Nephron (organoid): ENCODE data around the gene HMGN3.

ENCODE experiments used
- H3K27ac Mint-ChIP-seq, 3 experiments: 2 replicates each; pipeline ENCODE4 v1.8.0; 2020; ENCODE audit warnings: mixed read lengths in 3 of 3, mild to moderate bottlenecking in 2 of 3, moderate library complexity in 1 of 3
- H3K27me3 Mint-ChIP-seq: 2 replicates; pipeline ENCODE4 v1.8.0; 2021; ENCODE audit warnings: low read depth, mild to moderate bottlenecking, moderate library complexity, mixed read lengths
- H3K36me3 Mint-ChIP-seq: 2 replicates; pipeline ENCODE4 v1.8.0; 2020; ENCODE audit warnings: low read depth, mixed read lengths
- H3K4me1 Mint-ChIP-seq: 2 replicates; pipeline ENCODE4 v1.8.0; 2020; ENCODE audit warnings: mixed read lengths
- H3K4me3 Mint-ChIP-seq, 3 experiments: 2 replicates each; pipeline ENCODE4 v1.8.0; 2020; ENCODE audit warnings: mild to moderate bottlenecking in 3 of 3, mixed read lengths in 3 of 3, moderate library complexity in 2 of 3
- H3K9me3 Mint-ChIP-seq: 2 replicates; pipeline ENCODE4 v1.8.0; 2020; ENCODE audit warnings: mixed read lengths
- TF ChIP-seq, protein P1 (sequence below), 3 experiments: fragments of 200-600 bp; sonication (generic); IDR thresholded peaks; one replicate each; pipeline ENCODE4 v1.5.0; 2021; ENCODE audit warnings: antibody characterized with exemption in 3 of 3; ENCODE audit not compliant: unreplicated experiment in 3 of 3

The HMGN3 gene

DNA sequence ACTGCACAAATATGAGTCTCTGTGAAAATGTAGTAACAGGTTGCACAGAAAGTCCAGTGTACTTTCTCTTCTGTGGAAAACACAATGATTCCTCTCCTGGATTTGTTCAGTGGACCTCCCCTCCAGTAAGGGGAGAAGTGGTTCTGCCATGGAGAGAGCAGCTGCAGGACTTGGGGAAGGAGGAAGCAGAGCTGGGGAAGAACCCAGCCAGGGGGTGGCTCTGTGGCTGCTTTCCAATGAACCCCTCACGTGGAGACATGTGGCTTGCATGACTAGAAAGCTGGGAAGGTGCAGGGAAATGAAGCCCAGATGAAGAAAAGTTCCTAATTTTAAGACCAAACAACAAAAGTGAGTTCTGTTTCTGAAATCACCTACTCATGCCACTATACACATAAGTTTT is 31.9 kb downstream of the HMGN3 start:
- Mint-ChIP-seq H3K4me3 (no peak overlapping the region), H3K4me1 (no peaks in the 10 kb centered on the region), H3K36me3 (peaks cover 64% of the 10 kb centered on the region), H3K27ac (peak overlapping the region in 2 of 3 experiments; percentile 2 to 17), H3K9me3 (peaks cover 3% of the 10 kb centered on the region), H3K27me3 (no peaks in the 10 kb centered on the region)
- TF ChIP-seq, protein P1, sequence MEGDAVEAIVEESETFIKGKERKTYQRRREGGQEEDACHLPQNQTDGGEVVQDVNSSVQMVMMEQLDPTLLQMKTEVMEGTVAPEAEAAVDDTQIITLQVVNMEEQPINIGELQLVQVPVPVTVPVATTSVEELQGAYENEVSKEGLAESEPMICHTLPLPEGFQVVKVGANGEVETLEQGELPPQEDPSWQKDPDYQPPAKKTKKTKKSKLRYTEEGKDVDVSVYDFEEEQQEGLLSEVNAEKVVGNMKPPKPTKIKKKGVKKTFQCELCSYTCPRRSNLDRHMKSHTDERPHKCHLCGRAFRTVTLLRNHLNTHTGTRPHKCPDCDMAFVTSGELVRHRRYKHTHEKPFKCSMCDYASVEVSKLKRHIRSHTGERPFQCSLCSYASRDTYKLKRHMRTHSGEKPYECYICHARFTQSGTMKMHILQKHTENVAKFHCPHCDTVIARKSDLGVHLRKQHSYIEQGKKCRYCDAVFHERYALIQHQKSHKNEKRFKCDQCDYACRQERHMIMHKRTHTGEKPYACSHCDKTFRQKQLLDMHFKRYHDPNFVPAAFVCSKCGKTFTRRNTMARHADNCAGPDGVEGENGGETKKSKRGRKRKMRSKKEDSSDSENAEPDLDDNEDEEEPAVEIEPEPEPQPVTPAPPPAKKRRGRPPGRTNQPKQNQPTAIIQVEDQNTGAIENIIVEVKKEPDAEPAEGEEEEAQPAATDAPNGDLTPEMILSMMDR (IDR thresholded peaks at IDR 0.05; ENCODE audit: unreplicated experiment in 3 of 3): no peak

DNA sequence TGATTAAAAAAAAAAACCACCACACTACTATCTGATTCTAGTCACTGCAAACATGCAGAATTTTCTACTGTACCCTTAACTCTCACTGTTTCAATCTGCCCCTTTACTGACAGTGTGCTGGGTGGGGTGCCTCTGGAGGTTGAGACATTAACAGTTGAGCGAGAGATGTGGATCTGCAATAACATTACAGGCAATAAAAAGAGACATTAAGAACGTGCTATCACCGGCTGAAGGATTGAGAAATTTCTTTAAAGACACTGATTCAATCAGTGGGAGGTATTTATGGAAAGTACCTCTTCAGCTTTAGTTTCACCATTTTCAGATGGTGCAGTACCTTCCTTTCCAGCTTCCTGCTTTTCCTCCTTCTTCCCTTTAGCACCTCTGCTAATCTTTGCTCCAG is 32.5 kb downstream of the HMGN3 start:
- Mint-ChIP-seq H3K4me3 (no peak overlapping the region), H3K4me1 (peaks cover 3% of the 10 kb centered on the region), H3K27me3 (no peaks in the 10 kb centered on the region), H3K36me3 (peaks cover 64% of the 10 kb centered on the region), H3K9me3 (no peaks in the 10 kb centered on the region), H3K27ac (peak overlapping the region; percentile 2 to 18 (median 17))
- TF ChIP-seq, protein P1 (IDR thresholded peaks at IDR 0.05; ENCODE audit: unreplicated experiment in 3 of 3): no peak

- peaks cover 57% of the 10 kb centered on the region for H3K36me3 Mint-ChIP-seq
- no peaks in the 10 kb centered on the region for H3K9me3 Mint-ChIP-seq
- H3K4me1 Mint-ChIP-seq: peaks cover 5% of the 10 kb centered on the region
- TF ChIP-seq, protein P1 (IDR thresholded peaks at IDR 0.05; ENCODE audit: unreplicated experiment in 3 of 3): no peak
- H3K27me3 Mint-ChIP-seq: no peaks in the 10 kb centered on the region
- H3K27ac Mint-ChIP-seq: no peak overlapping the region
- H3K4me3 Mint-ChIP-seq: no peak overlapping the region
These were observed 33.3 kb downstream of the HMGN3 start for GRCh38 chr6:79201143-79201542.

DNA sequence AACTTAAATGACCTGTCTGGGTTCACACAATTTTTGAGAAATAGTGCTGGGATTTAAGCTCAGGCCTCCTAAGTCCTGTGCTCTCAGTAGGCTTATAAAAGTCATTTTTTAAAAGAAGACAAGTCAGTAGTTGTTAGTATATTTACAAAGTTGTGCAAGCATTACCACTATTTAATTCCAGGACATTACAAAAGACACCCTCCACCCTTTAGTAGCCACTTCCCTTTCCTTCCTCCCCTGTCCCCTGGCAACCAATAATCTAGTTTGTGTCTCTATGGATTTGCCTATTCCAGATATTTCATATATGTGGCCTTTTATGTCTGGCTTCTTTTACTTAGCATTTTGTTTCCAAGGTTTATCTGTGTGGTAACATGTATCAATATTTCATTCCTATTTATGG is 37.6 kb downstream of the HMGN3 start:
- H3K4me3 Mint-ChIP-seq: no peak overlapping the region
- H3K27me3 Mint-ChIP-seq: no peaks in the 10 kb centered on the region
- H3K4me1 Mint-ChIP-seq: peaks cover 10% of the 10 kb centered on the region
- H3K27ac Mint-ChIP-seq: no peak overlapping the region
- H3K36me3 Mint-ChIP-seq: peaks cover 39% of the 10 kb centered on the region
- no peaks in the 10 kb centered on the region for H3K9me3 Mint-ChIP-seq
- TF ChIP-seq, protein P1 (IDR thresholded peaks at IDR 0.05; ENCODE audit: unreplicated experiment in 3 of 3): no peak

- H3K4me3 Mint-ChIP-seq: no peak overlapping the region
- H3K27ac Mint-ChIP-seq: peak overlapping the region in 2 of 3 experiments; percentile 1 to 5
- TF ChIP-seq, protein P1 (IDR thresholded peaks at IDR 0.05; ENCODE audit: unreplicated experiment in 3 of 3): no peak
- peaks cover 18% of the 10 kb centered on the region for H3K4me1 Mint-ChIP-seq
- no peaks in the 10 kb centered on the region for H3K9me3 Mint-ChIP-seq
- peaks cover 23% of the 10 kb centered on the region for H3K36me3 Mint-ChIP-seq
- no peaks in the 10 kb centered on the region for H3K27me3 Mint-ChIP-seq
These were observed 40.5 kb downstream of the HMGN3 start for GRCh38 chr6:79193971-79194370.

GRCh38 chr6:79189760-79190350 is 44.6 kb downstream of the HMGN3 start:
- Mint-ChIP-seq H3K4me3 (no peak overlapping the region), H3K27ac (peak overlapping the region in 1 of 3 experiments; percentile 16), H3K9me3 (no peaks in the 10 kb centered on the region), H3K27me3 (no peaks in the 10 kb centered on the region), H3K4me1 (peaks cover 25% of the 10 kb centered on the region), H3K36me3 (peaks cover 10% of the 10 kb centered on the region)
- TF ChIP-seq, protein P1 (IDR thresholded peaks at IDR 0.05; ENCODE audit: unreplicated experiment in 3 of 3): no peak
